AG10803 (cell line): ENCODE data around the gene NPL.

ENCODE experiments used
- DNase-seq: peaks from one replicate; pipeline ENCODE4 v3.0.0; 2010; ENCODE audit warnings: low read depth
- H3K4me3 ChIP-seq: 2 replicates; pipeline ENCODE4 v1.5.1; 2011; ENCODE audit warnings: mild to moderate bottlenecking, low read length, control low read depth
- CTCF ChIP-seq: conservative IDR thresholded peaks from 2 replicates; pipeline ENCODE4 v1.5.1; 2011; ENCODE audit warnings: mild to moderate bottlenecking, low read length, control low read depth, inconsistent platforms

The NPL gene

DNA sequence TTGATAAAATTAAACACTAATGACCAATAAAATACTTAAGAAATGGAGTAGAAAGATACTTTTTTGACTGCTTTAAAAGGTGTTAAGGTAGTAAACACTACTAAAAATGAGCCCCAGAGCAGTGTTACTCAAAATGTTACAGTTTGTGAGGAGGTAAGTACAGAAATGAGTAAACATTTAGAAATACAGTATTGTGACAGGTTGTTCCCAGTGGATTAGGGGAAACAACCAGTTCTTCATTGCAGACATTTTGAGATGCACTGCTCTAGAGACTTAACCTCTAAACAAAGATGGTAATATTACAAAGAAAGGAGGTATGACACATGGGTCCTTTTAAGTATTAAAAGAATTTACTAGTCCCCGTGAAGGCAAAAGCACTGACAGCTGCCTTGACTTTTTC is 62.3 kb downstream of the NPL start:
- no peak for TF ChIP-seq CTCF
- no peak overlapping the region for H3K4me3 ChIP-seq
- no peak for DNase-seq

- TF ChIP-seq CTCF = no peak
- peak; percentile 48 for DNase-seq
- H3K4me3 ChIP-seq = no peak overlapping the region
Observed at GRCh38 chr1:182855911-182856310, 66.3 kb downstream of the NPL start.

DNA sequence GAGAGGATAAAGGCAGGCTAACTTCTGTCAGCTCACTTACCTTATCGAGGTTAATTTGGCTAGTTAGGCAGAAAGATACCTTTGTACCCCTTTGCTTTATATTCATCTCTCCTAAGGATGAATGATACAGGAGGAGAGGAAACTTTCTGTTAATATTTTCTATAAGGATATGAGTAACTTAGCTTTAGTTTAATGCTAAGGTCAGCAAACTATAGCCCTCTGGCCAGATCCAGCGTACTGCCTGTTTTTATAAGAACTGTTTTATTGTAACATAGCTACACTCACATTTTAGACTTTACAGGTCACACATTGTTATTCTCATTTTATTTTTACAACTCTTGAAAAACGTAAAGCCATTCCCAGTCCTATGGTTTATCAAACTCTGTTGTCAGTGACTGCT is 67.6 kb downstream of the NPL start:
- TF ChIP-seq CTCF = no peak
- H3K4me3 ChIP-seq = no peak overlapping the region
- DNase-seq = no peak

- H3K4me3 ChIP-seq = no peak overlapping the region
- no peak for DNase-seq
- no peak for TF ChIP-seq CTCF
Observed at GRCh38 chr1:182860658-182861057, 71.1 kb downstream of the NPL start.

- TF ChIP-seq CTCF = no peak
- H3K4me3 ChIP-seq = no peak overlapping the region
Observed at GRCh38 chr1:182861994-182862393, 72.4 kb downstream of the NPL start.

GRCh38 chr1:182862827-182863226 is 73.3 kb downstream of the NPL start:
- no peak for DNase-seq
- no peak for TF ChIP-seq CTCF

More at GRCh38 chr1:182861994-182862393, 72.4 kb downstream of the NPL start:
- no peak for DNase-seq

DNA sequence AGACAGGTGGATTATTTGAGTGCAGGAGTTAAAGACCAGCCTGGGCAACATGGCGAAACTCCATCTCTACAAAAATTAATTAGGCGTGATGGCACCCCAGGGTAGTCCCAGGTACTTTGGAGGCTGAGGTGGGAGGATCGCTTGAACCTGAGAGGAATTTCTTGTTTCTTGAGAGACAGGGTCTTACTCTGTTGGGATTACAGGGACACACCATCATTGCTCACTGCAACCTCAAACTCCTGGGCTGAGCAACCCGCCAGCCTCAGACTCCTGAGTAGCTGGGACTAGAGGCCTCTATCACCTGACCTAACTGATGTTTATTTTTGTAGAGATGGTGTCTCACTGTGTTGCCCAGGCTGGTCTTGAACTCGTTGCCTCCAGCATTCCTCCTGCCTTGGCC is 74.4 kb downstream of the NPL start:
- no peak overlapping the region for H3K4me3 ChIP-seq
- no peak for TF ChIP-seq CTCF
- no peak for DNase-seq

More at GRCh38 chr1:182862827-182863226, 73.3 kb downstream of the NPL start:
- H3K4me3 ChIP-seq = no peak overlapping the region
